LNCaP clone FGC (cell line): ENCODE data around the gene ARL4D.

Experiments
- DNase-seq: peaks from one replicate; pipeline ENCODE4 v3.0.0-alpha.2; 2011; ENCODE audit warnings: low read depth
- H3K4me3 ChIP-seq: 2 replicates; pipeline ENCODE4 v1.5.1; 2011; ENCODE audit warnings: mild to moderate bottlenecking, low read depth, low read length, control low read depth
- TF ChIP-seq, protein P1 (sequence below): IDR thresholded peaks from 2 replicates; pipeline ENCODE4 v1.5.1; 2012; ENCODE audit warnings: mild to moderate bottlenecking; ENCODE audit not compliant: control insufficient read depth, insufficient read depth; ENCODE audit errors: extremely low read depth

The ARL4D gene

GRCh38 chr17:43380307-43380706 is 18.5 kb upstream of the ARL4D start:
- DNase-seq, result no peak
- H3K4me3 ChIP-seq, result no peak overlapping the region
- TF ChIP-seq, protein P1, sequence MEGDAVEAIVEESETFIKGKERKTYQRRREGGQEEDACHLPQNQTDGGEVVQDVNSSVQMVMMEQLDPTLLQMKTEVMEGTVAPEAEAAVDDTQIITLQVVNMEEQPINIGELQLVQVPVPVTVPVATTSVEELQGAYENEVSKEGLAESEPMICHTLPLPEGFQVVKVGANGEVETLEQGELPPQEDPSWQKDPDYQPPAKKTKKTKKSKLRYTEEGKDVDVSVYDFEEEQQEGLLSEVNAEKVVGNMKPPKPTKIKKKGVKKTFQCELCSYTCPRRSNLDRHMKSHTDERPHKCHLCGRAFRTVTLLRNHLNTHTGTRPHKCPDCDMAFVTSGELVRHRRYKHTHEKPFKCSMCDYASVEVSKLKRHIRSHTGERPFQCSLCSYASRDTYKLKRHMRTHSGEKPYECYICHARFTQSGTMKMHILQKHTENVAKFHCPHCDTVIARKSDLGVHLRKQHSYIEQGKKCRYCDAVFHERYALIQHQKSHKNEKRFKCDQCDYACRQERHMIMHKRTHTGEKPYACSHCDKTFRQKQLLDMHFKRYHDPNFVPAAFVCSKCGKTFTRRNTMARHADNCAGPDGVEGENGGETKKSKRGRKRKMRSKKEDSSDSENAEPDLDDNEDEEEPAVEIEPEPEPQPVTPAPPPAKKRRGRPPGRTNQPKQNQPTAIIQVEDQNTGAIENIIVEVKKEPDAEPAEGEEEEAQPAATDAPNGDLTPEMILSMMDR, result no peak

- no peak overlapping the region for H3K4me3 ChIP-seq
- TF ChIP-seq, protein P1, result no peak
- no peak for DNase-seq
Measured at GRCh38 chr17:43381204-43381603, 17.6 kb upstream of the ARL4D start.

DNA sequence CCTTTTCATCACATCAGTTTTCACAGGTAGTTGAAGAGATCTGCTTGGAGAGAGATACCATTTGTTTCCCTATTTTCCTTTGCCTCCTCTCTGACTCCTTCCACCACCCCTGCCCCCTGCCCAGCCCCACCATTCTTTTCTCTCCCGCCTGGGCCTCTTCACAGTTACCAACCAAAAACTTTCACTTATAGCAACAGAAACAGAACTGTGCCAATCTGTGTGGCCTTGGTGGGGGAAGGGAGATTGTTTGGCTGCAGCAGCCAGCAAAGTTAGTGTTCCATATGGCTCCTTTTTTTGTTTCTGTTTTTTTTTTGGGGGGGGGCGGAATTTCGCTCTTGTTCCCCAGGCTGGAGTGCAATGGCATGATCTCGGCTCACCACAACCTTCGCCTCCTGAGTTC is 17.2 kb upstream of the ARL4D start:
- TF ChIP-seq, protein P1, result no peak

GRCh38 chr17:43382776-43383175 is 16.0 kb upstream of the ARL4D start:
- TF ChIP-seq, protein P1, result no peak
- no peak for DNase-seq
- no peak overlapping the region for H3K4me3 ChIP-seq

More for the DNA sequence above, 17.2 kb upstream of the ARL4D start:
- DNase-seq, result no peak
- no peak overlapping the region for H3K4me3 ChIP-seq

- no peak for DNase-seq
- TF ChIP-seq, protein P1, result no peak
- H3K4me3 ChIP-seq, result no peak overlapping the region
Measured at GRCh38 chr17:43383372-43383771, 15.4 kb upstream of the ARL4D start.

DNA sequence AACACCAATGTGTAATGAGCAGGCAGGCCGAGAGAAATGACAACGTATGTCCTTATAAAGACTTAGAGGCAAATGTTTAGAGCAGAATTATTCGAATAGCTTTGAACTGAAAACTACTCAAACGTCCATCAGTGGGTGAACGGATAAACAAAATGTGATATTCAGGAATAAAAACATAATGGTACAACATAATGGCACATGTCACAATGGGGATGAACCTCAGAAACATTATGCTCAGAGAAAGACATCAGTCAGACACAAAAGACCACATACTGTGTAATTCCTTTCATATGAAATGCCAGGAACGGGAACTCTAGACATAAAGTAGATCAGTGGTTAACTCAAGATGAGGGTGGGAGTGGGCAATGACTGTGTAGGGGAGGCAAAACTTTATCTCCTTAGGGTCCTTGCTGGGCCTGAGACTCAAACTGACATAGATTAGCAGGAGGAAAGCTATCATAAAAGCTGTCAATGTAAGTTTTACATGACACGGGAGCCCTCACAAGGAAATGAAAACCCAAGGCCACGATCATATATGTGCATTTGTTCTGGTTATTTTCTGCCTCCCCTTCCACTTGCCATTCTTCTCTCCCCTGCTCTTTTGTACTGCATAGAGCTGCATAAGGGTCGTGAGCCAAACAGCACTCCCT is 14.8 kb upstream of the ARL4D start:
- H3K4me3 ChIP-seq, result no peak overlapping the region
- no peak for DNase-seq
- TF ChIP-seq, protein P1, result no peak

- no peak overlapping the region for H3K4me3 ChIP-seq
- TF ChIP-seq, protein P1, result no peak
- no peak for DNase-seq
Measured at GRCh38 chr17:43384476-43384862, 14.3 kb upstream of the ARL4D start.
